Measurements from ENCODE around the gene CCDC57. TPM values are rescaled to one million over a fixed set of nuclear protein-coding genes. Genes with fewer than 3 reads are reported as not detected.

The CCDC57 gene
- total RNA-seq, 1 experiment from 2014 or later = 140 TPM

DNA sequence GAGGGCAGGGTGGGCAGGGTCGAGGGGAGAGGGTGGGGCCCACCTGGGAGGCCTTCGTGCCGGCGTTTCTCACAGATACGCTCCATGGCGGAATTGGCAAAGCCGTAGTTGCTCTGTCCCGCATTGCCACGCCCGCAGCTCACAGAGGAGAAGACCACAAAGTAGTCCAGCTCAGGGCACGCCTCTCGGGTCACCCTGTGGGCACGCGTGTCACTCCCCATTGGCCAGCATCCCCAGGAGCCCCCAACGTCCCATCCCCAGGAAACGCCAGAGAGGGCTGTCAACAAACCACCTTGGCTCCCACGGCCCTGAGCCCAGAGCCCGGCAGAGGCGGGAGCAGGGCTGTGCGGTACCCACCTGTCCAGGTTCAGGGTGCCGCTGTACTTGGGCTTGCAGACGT lies 130.7 kb downstream of the CCDC57 start:
- TF ChIP-seq, protein P1, sequence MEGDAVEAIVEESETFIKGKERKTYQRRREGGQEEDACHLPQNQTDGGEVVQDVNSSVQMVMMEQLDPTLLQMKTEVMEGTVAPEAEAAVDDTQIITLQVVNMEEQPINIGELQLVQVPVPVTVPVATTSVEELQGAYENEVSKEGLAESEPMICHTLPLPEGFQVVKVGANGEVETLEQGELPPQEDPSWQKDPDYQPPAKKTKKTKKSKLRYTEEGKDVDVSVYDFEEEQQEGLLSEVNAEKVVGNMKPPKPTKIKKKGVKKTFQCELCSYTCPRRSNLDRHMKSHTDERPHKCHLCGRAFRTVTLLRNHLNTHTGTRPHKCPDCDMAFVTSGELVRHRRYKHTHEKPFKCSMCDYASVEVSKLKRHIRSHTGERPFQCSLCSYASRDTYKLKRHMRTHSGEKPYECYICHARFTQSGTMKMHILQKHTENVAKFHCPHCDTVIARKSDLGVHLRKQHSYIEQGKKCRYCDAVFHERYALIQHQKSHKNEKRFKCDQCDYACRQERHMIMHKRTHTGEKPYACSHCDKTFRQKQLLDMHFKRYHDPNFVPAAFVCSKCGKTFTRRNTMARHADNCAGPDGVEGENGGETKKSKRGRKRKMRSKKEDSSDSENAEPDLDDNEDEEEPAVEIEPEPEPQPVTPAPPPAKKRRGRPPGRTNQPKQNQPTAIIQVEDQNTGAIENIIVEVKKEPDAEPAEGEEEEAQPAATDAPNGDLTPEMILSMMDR (conservative IDR thresholded peaks at IDR 0.05) = no peak
- TF ChIP-seq EZH2 (IDR thresholded peaks at IDR 0.05; ENCODE audit: low read depth) = no peak
- Histone ChIP-seq H3K79me2 (ENCODE audit: low read depth) (no peaks in the 10 kb centered on the region), H3K27ac (no peak overlapping the region), H3K9me2 (ENCODE audit: insufficient read depth) (no peaks in the 10 kb centered on the region), H2AFZ (no peak overlapping the region), H4K20me1 (ENCODE audit: insufficient read depth) (peaks cover 14% of the 10 kb centered on the region), H3K27me3 (ENCODE audit: insufficient read depth, low read depth) (no peaks in the 10 kb centered on the region), H3K36me3 (ENCODE audit: low read depth) (no peaks in the 10 kb centered on the region), H3F3A (ENCODE audit: insufficient read depth, low read depth) (peaks cover 7% of the 10 kb centered on the region; the same call in 1 of the 2 replicates), H3K9me3 (ENCODE audit: insufficient read depth, low read depth) (no peaks in the 10 kb centered on the region), H3K4me2 (no peak overlapping the region), H3K4me3 (no peak overlapping the region), H3K4me1 (replicated peaks; ENCODE audit: insufficient read depth) (no peaks in the 10 kb centered on the region)
- BruUV-seq (replicated peaks) = no TSS peak
- CTCF ChIA-PET = no interaction called here
- POLR2A ChIA-PET (ENCODE audit: unreplicated experiment) = no interaction called here
- intact Hi-C loops (cut with micrococcal nuclease; ENCODE audit: unreplicated experiment) = no loop called here
- DNase-seq = no peak

DNA sequence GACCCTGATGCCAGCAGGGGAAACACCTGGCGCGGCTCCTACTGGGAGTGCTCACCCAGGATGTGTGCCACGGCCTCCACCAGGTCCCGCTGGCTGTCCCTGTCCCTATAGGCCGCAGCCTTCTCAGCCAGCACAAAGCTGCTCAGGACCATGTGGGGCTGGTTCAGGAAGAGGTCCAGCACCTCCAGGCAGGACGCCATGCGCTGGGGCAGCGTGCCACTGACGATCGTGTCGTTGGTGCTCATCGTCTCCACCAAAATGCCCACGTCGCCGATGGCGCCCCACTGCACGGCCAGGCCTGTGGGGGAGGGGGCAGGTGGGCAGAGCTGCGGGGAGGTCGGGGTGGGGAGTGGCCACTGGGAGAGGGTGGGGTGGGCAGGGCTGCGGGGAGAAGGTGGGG lies 131.1 kb downstream of the CCDC57 start:
- peaks cover 11% of the 10 kb centered on the region for H3F3A ChIP-seq (ENCODE audit: insufficient read depth, low read depth)
- H3K27me3 ChIP-seq (ENCODE audit: insufficient read depth, low read depth) = no peaks in the 10 kb centered on the region
- POLR2A ChIA-PET (ENCODE audit: unreplicated experiment) = no interaction called here
- CTCF ChIA-PET = no interaction called here
- intact Hi-C loops (cut with micrococcal nuclease; ENCODE audit: unreplicated experiment) = no loop called here
- no peak overlapping the region for H2AFZ ChIP-seq
- no peaks in the 10 kb centered on the region for H3K9me2 ChIP-seq (ENCODE audit: insufficient read depth)
- no peak overlapping the region for H3K4me3 ChIP-seq
- no peak overlapping the region for H3K4me2 ChIP-seq
- TF ChIP-seq EZH2 (IDR thresholded peaks at IDR 0.05; ENCODE audit: low read depth) = no peak
- TF ChIP-seq, protein P1 (conservative IDR thresholded peaks at IDR 0.05) = no peak
- H3K79me2 ChIP-seq (ENCODE audit: low read depth) = no peaks in the 10 kb centered on the region
- H4K20me1 ChIP-seq (ENCODE audit: insufficient read depth) = peaks cover 14% of the 10 kb centered on the region
- H3K9me3 ChIP-seq (ENCODE audit: insufficient read depth, low read depth) = no peaks in the 10 kb centered on the region
- H3K4me1 ChIP-seq (replicated peaks; ENCODE audit: insufficient read depth) = no peaks in the 10 kb centered on the region
- no peaks in the 10 kb centered on the region for H3K36me3 ChIP-seq (ENCODE audit: low read depth)
- no peak for DNase-seq
- no TSS peak for BruUV-seq (replicated peaks)
- no peak overlapping the region for H3K27ac ChIP-seq

DNA sequence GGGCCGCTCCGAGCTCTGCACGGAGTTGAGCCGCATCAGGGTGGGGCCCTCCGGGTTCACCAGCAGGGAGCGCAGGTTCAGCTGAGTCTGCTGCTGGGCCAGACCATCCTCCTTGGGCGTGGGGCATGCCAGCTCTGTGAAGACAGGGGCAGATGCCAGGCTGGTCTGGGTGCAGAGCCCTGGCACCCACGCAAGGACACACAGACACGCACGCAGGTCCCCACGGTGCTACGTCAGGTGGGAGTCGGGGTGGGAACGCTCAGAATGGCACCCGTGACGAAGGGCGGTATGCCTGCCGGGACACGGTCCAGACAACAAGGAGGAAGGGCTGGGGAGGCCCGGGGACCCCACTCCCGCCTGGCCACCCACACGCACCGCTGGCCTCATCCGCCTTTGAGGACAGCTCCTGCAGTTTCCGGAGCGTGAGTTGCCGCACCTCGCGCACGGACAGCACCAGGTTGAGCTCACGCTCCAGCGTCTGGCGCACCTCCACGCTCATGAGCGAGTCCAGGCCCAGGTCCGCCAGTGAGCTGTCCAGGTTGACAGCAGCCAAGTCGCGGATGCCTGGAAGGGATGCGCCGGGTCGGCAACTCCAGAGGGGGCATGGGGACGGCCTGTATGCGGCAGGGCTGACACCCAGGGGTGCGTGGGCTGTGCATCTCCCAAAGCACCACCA lies 131.7 kb downstream of the CCDC57 start:
- Histone ChIP-seq H4K20me1 (ENCODE audit: insufficient read depth) (peaks cover 14% of the 10 kb centered on the region), H3K79me2 (ENCODE audit: low read depth) (no peaks in the 10 kb centered on the region), H2AFZ (no peak overlapping the region), H3K4me3 (no peak overlapping the region), H3K9me3 (ENCODE audit: insufficient read depth, low read depth) (no peaks in the 10 kb centered on the region), H3K36me3 (ENCODE audit: low read depth) (no peaks in the 10 kb centered on the region), H3K4me1 (replicated peaks; ENCODE audit: insufficient read depth) (no peaks in the 10 kb centered on the region), H3K9me2 (ENCODE audit: insufficient read depth) (no peaks in the 10 kb centered on the region), H3F3A (ENCODE audit: insufficient read depth, low read depth) (peaks cover 17% of the 10 kb centered on the region), H3K27me3 (ENCODE audit: insufficient read depth, low read depth) (no peaks in the 10 kb centered on the region), H3K4me2 (no peak overlapping the region), H3K27ac (no peak overlapping the region)
- TF ChIP-seq, protein P1 (conservative IDR thresholded peaks at IDR 0.05) = no peak
- TF ChIP-seq EZH2 (IDR thresholded peaks at IDR 0.05; ENCODE audit: low read depth) = no peak
- no peak for DNase-seq
- intact Hi-C loops (cut with micrococcal nuclease; ENCODE audit: unreplicated experiment) = no loop called here
- CTCF ChIA-PET = no interaction called here
- BruUV-seq (replicated peaks) = no TSS peak
- POLR2A ChIA-PET (ENCODE audit: unreplicated experiment) = no interaction called here

All from PC-9 (cell line).